Measurements from ENCODE around the gene TMC8. TPM values are rescaled to one million over a fixed set of nuclear protein-coding genes. Genes with fewer than 3 reads are reported as not detected.

Gene TMC8
- polyA plus RNA-seq, 1 of the 3 experiments (the other 2 are of a cell fraction) = 0.18 TPM

DNA sequence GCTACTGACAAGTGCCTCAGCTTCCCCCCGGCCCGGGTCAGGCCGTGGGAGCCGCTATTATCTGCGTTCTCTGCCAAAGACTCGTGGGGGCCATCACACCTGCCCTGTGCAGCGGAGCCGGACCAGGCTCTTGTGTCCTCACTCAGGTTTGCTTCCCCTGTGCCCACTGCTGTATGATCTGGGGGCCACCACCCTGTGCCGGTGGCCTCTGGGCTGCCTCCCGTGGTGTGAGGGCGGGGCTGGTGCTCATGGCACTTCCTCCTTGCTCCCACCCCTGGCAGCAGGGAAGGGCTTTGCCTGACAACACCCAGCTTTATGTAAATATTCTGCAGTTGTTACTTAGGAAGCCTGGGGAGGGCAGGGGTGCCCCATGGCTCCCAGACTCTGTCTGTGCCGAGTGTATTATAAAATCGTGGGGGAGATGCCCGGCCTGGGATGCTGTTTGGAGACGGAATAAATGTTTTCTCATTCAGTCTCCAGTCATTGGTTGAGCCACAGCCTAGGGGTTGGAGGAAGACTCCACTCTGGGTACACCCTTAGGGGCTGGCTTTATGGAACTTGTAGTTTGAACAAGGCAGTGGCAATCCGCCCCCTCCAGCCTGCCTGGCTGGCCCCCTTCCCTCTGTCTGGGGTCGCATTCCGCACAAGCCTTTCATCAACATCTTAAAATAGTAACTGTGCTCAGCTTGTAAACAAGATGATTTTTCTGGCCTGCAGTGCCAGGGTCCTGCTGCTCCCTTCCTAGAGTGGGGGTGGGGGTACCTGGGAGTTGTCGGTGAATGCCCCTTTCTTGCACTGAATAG is 41.9 kb downstream of the TMC8 start:
- Histone ChIP-seq H3K4me1 (ENCODE audit: control insufficient read depth in 1 of 2, insufficient read depth in 2 of 2, low read depth in 1 of 2, low read length in 1 of 2) (peaks cover 8 to 17% of the 10 kb centered on the region in 2 experiments; a peak in 2 of 4 replicates), H3K9ac (no peak overlapping the region), H3K27ac (ENCODE audit: low read depth in 2 of 2, low read length in 1 of 2) (no peak overlapping the region; a peak in 1 of 4 replicates), H3K9me2 (no peaks in the 10 kb centered on the region), H3K79me2 (ENCODE audit: insufficient read depth) (no peaks in the 10 kb centered on the region), H3K9me3 (no peaks in the 10 kb centered on the region), H3K4me2 (no peak overlapping the region), H3K36me3 (replicated peaks in 1 of 2; ENCODE audit: control insufficient read depth in 1 of 2, insufficient read depth in 2 of 2, low read length in 1 of 2) (peaks cover 0 to 23% of the 10 kb centered on the region in 2 experiments), H3K27me3 (ENCODE audit: insufficient read depth) (no peaks in the 10 kb centered on the region), H3K4me3 (ENCODE audit: low read depth in 2 of 2, low read length in 1 of 2) (no peak overlapping the region), H4K20me1 (ENCODE audit: insufficient read depth) (peaks cover 14% of the 10 kb centered on the region; the same call in 1 of the 2 replicates), H2AFZ (ENCODE audit: low read depth) (no peak overlapping the region), H3F3A (replicated peaks; ENCODE audit: insufficient read depth) (peaks cover 13% of the 10 kb centered on the region)
- ChIA-PET CTCF (interaction anchor here (1.1 to 8.3 kb wide), 5 partner anchors 8 to 79 kb away, joined by 4 to 131 read pairs (median 7); partner anchors contain the start of genes AFMID and TK1), POLR2A (no interaction called here)
- no peak for TF ChIP-seq NFIC (IDR thresholded peaks at IDR 0.05; ENCODE audit: borderline replicate concordance)
- TF ChIP-seq, protein P1, sequence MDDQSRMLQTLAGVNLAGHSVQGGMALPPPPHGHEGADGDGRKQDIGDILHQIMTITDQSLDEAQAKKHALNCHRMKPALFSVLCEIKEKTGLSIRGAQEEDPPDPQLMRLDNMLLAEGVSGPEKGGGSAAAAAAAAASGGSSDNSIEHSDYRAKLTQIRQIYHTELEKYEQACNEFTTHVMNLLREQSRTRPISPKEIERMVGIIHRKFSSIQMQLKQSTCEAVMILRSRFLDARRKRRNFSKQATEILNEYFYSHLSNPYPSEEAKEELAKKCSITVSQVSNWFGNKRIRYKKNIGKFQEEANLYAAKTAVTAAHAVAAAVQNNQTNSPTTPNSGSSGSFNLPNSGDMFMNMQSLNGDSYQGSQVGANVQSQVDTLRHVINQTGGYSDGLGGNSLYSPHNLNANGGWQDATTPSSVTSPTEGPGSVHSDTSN (IDR thresholded peaks at IDR 0.05) = 0 out of 2 replicates have a peak, but pooled peaks have one; percentile 11
- 79% methylated on average over 19 of the region's 19 CpGs for WGBS (ENCODE audit: low lambda C conversion rate)
- no peak for DNase-seq

DNA sequence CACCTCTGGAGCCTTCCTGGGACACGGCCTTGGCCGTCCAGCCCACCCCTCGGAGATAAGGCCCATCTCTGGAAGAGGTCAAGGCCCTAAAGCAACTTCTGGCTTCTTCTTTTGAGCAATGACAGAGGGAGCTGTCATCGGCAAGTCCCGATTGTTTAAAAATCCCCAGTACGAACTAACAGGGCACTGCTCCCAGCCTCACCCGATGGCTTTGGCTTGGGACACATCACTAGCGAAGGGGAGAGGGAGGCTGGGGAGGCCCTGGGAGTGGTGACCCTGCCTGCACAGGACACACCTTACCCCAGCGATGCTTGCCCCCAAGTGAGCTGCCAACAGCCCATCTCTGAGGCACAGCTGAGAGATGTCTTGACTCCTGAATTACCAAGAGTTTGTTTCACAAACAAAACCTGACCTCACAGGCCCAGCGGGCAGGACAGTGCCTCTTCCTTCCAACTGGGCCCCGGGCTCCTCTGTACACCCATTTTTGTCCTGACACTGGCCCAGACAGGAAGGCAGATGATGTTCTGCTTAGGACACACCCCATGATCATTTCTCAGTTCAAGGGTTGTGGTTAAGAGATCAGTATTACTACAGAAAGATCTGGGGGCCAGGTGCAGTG is 42.6 kb downstream of the TMC8 start:
- WGBS (ENCODE audit: low lambda C conversion rate) = 92% methylated on average over 11 of the region's 11 CpGs
- ChIA-PET CTCF (interaction anchor here (1.1 to 8.3 kb wide), 5 partner anchors 9 to 77 kb away, joined by 3 to 131 read pairs (median 5); partner anchors contain the start of genes AFMID and TK1), POLR2A (no interaction called here)
- Histone ChIP-seq H3K27ac (ENCODE audit: low read depth in 2 of 2, low read length in 1 of 2) (no peak overlapping the region; a peak in 1 of 4 replicates), H2AFZ (ENCODE audit: low read depth) (no peak overlapping the region), H3K27me3 (ENCODE audit: insufficient read depth) (no peaks in the 10 kb centered on the region), H3K4me3 (ENCODE audit: low read depth in 2 of 2, low read length in 1 of 2) (no peak overlapping the region), H4K20me1 (ENCODE audit: insufficient read depth) (peaks cover 14% of the 10 kb centered on the region; the same call in 1 of the 2 replicates), H3K36me3 (replicated peaks in 1 of 2; ENCODE audit: control insufficient read depth in 1 of 2, insufficient read depth in 2 of 2, low read length in 1 of 2) (peaks cover 0 to 23% of the 10 kb centered on the region in 2 experiments), H3K9me2 (no peaks in the 10 kb centered on the region), H3K4me2 (no peak overlapping the region), H3K4me1 (ENCODE audit: control insufficient read depth in 1 of 2, insufficient read depth in 2 of 2, low read depth in 1 of 2, low read length in 1 of 2) (peaks cover 8 to 14% of the 10 kb centered on the region in 2 experiments; a peak in 2 of 4 replicates), H3F3A (replicated peaks; ENCODE audit: insufficient read depth) (peaks cover 13% of the 10 kb centered on the region), H3K9ac (no peak overlapping the region), H3K79me2 (ENCODE audit: insufficient read depth) (no peaks in the 10 kb centered on the region), H3K9me3 (no peaks in the 10 kb centered on the region)
- no peak for DNase-seq
- TF ChIP-seq MXI1 (IDR thresholded peaks at IDR 0.05; ENCODE audit: low read depth, low read length) = no peak
- TF ChIP-seq, protein P2, sequence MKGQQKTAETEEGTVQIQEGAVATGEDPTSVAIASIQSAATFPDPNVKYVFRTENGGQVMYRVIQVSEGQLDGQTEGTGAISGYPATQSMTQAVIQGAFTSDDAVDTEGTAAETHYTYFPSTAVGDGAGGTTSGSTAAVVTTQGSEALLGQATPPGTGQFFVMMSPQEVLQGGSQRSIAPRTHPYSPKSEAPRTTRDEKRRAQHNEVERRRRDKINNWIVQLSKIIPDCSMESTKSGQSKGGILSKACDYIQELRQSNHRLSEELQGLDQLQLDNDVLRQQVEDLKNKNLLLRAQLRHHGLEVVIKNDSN (IDR thresholded peaks at IDR 0.05; ENCODE audit: borderline replicate concordance, low read depth) = no peak
- no peak for TF ChIP-seq RCOR1 (IDR thresholded peaks at IDR 0.05; ENCODE audit: low read length)
- no peak for TF ChIP-seq MEF2A (IDR thresholded peaks at IDR 0.05; ENCODE audit: borderline replicate concordance, low read depth)
- TF ChIP-seq EP300 (IDR thresholded peaks at IDR 0.05; ENCODE audit: borderline replicate concordance in 1 of 2, low read depth in 1 of 2, low read length in 1 of 2) = no peak
- TF ChIP-seq YY1 (IDR thresholded peaks at IDR 0.05; ENCODE audit: low read depth) = no peak
- no peak for TF ChIP-seq RXRA (IDR thresholded peaks at IDR 0.05; ENCODE audit: borderline replicate concordance, low read depth)
- no peak for TF ChIP-seq RAD21 (IDR thresholded peaks at IDR 0.05; ENCODE audit: low read length)
- TF ChIP-seq, protein P3, sequence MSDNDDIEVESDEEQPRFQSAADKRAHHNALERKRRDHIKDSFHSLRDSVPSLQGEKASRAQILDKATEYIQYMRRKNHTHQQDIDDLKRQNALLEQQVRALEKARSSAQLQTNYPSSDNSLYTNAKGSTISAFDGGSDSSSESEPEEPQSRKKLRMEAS (IDR thresholded peaks at IDR 0.05; ENCODE audit: low read depth) = no peak
- TF ChIP-seq TEAD4 (IDR thresholded peaks at IDR 0.05; ENCODE audit: borderline replicate concordance, insufficient read depth) = no peak
- TF ChIP-seq, protein P4, sequence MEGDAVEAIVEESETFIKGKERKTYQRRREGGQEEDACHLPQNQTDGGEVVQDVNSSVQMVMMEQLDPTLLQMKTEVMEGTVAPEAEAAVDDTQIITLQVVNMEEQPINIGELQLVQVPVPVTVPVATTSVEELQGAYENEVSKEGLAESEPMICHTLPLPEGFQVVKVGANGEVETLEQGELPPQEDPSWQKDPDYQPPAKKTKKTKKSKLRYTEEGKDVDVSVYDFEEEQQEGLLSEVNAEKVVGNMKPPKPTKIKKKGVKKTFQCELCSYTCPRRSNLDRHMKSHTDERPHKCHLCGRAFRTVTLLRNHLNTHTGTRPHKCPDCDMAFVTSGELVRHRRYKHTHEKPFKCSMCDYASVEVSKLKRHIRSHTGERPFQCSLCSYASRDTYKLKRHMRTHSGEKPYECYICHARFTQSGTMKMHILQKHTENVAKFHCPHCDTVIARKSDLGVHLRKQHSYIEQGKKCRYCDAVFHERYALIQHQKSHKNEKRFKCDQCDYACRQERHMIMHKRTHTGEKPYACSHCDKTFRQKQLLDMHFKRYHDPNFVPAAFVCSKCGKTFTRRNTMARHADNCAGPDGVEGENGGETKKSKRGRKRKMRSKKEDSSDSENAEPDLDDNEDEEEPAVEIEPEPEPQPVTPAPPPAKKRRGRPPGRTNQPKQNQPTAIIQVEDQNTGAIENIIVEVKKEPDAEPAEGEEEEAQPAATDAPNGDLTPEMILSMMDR (IDR thresholded peaks at IDR 0.05) = no peak

Measured in SK-N-SH (cell line).